Measurements from ENCODE around the gene USP54.

Gene USP54

DNA sequence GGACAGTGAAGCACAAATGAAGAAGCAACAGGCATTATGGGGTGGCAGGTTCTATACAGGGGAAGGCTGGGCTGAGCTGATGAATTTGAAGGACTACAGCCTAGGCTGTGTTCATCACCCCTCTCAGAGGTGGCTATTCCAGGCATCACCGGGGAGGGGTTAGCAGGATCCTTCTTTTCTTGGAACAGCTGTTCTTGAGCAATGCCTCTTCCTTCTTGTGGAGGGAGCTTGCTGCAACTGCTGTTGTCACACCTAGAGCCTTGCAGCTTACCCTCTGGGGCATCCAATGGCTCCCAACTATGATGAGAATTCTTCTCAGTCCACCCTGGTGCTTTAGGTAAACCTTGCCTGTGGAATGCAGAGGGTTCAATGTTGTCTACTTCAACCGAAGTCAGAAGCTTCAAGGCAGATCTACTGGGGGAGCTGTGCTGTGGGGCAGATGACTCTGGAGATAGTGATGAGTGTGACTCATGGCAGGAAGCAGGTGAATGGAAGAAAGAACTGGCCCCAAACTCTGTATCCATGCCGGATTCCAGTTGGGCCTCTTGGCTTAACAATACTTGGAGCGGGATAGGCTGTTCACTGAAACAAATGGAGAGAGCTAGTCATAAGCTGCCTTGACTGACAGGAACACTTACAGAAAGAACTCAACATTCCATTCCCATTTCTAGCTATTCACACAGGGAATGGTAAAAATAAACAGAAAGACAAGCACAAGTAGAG is 73.8 kb downstream of the USP54 start:
- no peak for DNase-seq

GRCh38 chr10:73512207-73512743 is 78.9 kb downstream of the USP54 start:
- no peak for DNase-seq

- no peak for DNase-seq
These were observed 81.4 kb downstream of the USP54 start for GRCh38 chr10:73509695-73510094.

DNA sequence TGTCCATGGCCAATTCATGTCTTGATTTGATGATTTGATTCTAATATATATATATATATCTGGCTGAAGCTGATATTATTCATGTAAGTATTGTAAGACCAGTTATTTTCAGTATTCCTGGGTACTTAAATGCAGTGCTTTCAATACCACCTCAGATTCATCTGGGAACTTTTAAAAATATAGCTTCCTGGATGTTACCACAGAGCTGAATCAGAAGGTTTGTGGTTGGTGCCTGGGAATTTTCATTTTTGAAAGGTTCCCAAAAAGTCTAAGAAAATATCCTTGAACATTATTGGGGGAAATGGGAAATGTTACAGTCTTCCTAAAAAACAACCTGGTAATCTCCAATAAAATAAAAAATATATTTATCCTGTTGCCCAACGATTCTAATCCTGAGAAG is 84.7 kb downstream of the USP54 start:
- no peak for DNase-seq

GRCh38 chr10:73506074-73506473 is 85.1 kb downstream of the USP54 start:
- DNase-seq: no peak

- DNase-seq: no peak
These were observed 88.1 kb downstream of the USP54 start for GRCh38 chr10:73503037-73503436.

GRCh38 chr10:73501651-73502050 is 89.5 kb downstream of the USP54 start:
- no peak for DNase-seq

GRCh38 chr10:73497623-73498022 is 93.5 kb downstream of the USP54 start:
- DNase-seq: no peak

GRCh38 chr10:73495884-73496674 is 95.1 kb downstream of the USP54 start, which contains the start of gene PPP3CB:
TSS of gene PPP3CB (minus strand) at chr10:73496024. CDS start at chr10:73495889, 135 bp downstream.
- peak; percentile 81 for DNase-seq

GRCh38 chr10:73495226-73495883 is 95.8 kb downstream of the USP54 start:
- DNase-seq: no peak

GRCh38 chr10:73494877-73495225 is 96.3 kb downstream of the USP54 start:
- DNase-seq: no peak

DNA sequence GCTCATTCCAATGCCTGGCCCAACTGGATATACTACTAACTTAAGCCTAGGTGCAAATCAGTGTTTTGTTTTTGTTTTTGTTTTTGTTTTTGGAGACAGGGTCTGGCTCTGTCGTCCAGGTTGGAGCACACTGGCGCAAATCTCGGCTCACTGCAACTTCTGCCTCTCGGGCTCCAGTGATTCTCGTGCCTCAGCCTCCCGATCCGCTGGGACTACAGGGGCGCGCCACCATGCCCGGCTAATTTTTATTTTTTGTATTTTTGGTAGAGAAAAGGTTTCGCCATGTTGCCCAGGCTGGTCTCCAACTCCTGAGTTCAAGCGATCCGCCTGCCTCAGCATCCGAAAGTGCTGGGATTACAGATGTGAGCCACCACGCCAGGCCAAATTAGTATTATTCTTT is 96.9 kb downstream of the USP54 start:
- no peak for DNase-seq

GRCh38 chr10:73493781-73494180 is 97.4 kb downstream of the USP54 start:
- DNase-seq: no peak

DNA sequence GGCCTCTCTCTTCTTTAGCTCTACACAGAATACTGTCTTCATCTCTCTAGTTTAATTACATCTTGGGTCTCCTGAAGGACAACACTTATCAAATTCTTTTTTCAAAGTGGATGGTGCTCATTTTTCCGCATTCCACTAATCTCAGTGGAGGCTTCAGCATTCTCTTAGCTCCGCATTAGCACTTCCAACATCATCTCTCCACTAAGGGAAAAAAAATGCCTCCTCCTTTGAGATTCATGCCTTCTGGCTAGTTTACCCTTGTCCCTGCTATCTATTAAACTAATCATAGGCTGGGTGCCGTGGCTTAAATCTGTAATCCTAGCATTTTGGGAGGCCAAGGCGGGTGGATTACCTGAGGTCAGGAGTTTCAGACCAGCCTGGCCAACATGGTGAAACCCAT is 104.5 kb downstream of the USP54 start:
- DNase-seq: no peak

GRCh38 chr10:73485320-73485719 is 105.8 kb downstream of the USP54 start:
- DNase-seq: no peak

- DNase-seq: no peak
These were observed 111.0 kb downstream of the USP54 start for GRCh38 chr10:73480158-73480557.

DNA sequence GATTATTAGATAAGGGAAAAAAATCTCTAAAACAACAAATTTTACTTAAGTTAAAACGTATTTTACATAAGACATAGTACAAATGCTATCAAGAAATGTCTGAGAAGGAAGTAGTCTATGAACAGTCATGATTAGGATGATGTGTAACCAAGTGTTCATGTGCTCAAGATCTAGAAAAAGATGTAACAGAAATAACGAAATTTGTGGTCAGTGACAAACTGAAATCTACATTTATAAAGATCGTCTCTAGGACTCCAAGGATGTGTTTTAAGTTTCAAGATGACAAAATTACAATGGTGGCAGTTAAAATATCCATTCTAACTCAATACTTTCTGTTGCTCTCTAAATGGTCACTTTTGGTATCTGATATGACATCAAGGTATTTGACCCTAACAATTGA is 112.5 kb downstream of the USP54 start:
- DNase-seq: no peak

GRCh38 chr10:73471226-73471625 is 119.9 kb downstream of the USP54 start:
- no peak for DNase-seq

DNA sequence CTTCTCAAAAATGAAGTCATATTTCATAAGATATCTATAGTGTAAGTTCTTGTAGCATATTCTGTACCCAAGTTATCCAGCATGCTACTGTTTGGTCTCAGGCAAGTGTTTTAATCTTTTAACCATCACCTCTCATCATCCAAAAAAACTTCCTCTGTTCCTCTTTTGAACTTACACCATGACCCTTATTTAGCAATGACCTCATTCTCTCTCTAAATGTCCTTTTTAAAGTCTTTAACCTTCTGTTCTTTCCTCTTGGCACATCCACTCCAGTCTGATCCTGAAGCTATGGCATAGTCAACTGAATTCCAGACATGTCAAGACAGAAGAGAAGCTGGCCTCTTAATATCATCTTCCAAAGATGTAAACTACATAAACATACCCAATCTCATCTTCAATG is 121.6 kb downstream of the USP54 start:
- DNase-seq: no peak

DNA sequence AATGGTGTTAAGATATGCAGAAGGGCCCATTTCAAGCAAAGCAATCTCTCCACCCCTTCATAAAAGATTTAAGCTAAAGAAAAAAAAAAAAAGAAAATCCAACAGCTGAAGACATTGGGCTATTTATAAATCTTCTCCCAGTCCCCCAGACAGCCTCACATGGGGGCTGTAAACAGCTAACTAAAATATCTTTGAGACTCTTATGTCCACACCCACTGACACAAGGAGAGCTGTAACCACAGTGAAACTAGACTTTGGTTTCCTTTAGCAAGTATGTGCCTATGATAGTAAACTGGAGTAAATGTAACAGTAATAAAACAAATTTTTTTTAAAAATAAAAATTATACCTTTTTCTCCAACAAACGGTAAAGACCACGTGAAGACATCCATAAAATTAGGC is 123.9 kb downstream of the USP54 start:
- no peak for DNase-seq

DNA sequence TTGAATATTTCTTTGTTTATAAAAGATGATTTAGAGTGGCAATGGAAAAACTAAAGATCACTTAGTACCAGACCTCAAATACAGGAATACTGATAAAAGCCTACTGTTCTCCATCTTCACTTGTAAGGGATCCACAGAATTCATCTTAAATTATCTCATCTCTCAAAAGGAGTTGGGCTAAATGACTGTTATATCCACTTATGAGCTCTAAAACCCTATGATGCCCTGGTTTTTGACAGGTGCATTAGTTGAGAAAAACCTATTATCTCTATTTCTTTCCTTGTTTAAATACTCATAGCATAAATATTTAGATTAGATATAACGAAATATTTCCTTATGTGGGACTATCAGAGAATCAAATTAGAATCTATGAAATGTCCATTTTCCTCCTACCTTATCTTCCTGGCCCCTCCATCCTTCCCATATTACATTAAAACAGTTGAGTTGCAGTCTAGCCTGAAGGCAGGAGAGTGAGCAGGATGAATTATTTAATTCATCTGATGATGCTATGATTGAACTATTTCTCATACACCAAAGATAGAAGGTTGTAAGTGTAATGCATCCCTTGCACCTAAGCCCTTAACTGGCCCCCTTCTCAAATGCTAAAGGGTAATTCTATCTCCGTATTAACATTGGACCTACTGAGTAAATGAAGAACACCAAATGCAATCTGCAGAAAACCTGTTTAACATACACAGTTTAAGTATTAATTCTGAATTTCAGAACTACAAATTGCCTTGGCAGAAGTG is 125.0 kb downstream of the USP54 start:
- DNase-seq: no peak

DNA sequence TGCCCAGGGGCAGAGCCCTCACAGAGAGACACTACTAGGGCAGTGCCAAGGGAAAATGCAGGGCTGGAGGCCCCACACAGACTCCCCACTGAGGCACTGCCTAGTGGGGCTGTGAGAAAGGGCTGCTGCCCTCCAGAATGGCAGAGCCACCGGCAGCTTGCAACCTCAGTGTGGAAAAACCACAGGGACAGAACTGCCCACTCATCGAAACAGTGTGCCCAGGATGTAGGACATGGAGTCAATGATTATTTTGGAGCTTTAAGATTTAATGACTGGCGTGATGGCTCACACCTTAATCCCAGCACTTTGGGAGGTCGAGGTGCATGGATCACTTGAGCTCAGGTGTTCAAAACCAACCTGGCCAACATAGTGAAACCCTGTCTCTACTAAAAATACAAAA is 130.2 kb downstream of the USP54 start:
- DNase-seq: no peak
